Measurements from ENCODE around the gene GLCCI1. TPM values are rescaled to one million over a fixed set of nuclear protein-coding genes. Genes with fewer than 3 reads are reported as not detected.

GLCCI1 gene
- total RNA-seq, 4 donors from 2014 or later = 1.5 to 9.9 (median 5.6) TPM

DNA sequence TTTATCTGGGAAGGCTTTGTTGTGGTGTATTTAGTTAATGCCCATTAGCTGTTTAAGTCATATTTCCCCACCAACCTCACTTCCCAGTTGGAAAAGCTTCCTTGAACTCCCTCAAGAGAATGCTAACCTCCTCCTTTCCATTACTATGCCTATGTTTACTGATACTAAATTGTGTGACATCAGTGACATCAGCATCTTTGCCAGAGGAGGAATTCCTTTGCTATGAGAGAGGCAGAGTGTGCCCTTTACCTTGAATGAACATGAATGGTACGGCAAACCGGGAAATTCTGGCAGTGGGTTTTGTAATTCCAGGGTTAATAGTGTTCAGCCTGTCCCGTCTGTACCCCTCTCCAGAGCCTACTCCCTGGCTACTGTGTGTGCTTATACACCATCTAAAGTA lies 22.1 kb upstream of the GLCCI1 start:
- 92 to 97% methylated on average over 3 of the region's 3 CpGs for WGBS, 2 donors
- no peak for TF ChIP-seq POLR2A (IDR thresholded peaks at IDR 0.05)
- TF ChIP-seq, protein P1, sequence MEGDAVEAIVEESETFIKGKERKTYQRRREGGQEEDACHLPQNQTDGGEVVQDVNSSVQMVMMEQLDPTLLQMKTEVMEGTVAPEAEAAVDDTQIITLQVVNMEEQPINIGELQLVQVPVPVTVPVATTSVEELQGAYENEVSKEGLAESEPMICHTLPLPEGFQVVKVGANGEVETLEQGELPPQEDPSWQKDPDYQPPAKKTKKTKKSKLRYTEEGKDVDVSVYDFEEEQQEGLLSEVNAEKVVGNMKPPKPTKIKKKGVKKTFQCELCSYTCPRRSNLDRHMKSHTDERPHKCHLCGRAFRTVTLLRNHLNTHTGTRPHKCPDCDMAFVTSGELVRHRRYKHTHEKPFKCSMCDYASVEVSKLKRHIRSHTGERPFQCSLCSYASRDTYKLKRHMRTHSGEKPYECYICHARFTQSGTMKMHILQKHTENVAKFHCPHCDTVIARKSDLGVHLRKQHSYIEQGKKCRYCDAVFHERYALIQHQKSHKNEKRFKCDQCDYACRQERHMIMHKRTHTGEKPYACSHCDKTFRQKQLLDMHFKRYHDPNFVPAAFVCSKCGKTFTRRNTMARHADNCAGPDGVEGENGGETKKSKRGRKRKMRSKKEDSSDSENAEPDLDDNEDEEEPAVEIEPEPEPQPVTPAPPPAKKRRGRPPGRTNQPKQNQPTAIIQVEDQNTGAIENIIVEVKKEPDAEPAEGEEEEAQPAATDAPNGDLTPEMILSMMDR (IDR thresholded peaks at IDR 0.05) = no peak
- no peaks in the 10 kb centered on the region for H3K4me1 ChIP-seq
- H3K27me3 ChIP-seq = no peaks in the 10 kb centered on the region
- intact Hi-C loops (cut with DNase I) = no loop called here
- H3K27ac ChIP-seq = no peak overlapping the region
- H3K36me3 ChIP-seq = no peaks in the 10 kb centered on the region
- DNase-seq = no peak
- no peaks in the 10 kb centered on the region for H3K9me3 ChIP-seq
- H3K4me3 ChIP-seq = no peak overlapping the region

DNA sequence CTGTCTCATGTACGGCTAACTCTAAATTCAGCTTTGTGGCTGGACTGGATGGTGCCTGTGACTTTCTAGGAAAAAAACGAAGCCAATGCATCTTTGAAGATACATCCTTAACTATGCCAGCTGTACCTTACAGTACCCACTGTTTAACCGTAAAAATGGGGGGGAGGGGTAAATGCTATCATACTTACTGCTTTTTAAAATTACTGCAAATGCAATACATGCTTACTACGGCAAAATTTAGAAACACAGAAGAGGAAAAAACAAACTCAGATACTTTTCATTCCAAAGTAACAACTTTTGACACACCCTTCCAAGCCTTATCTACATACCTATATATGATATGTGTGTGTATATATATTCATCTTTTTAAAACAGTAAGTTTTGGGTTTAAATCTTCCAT lies 20.4 kb upstream of the GLCCI1 start:
- TF ChIP-seq, protein P1 (IDR thresholded peaks at IDR 0.05) = no peak
- no peak for TF ChIP-seq POLR2A (IDR thresholded peaks at IDR 0.05)
- no peaks in the 10 kb centered on the region for H3K36me3 ChIP-seq
- 91 to 97% methylated on average over 4 of the region's 4 CpGs for WGBS, 2 donors
- H3K9me3 ChIP-seq = no peaks in the 10 kb centered on the region
- no peak for DNase-seq
- H3K27me3 ChIP-seq = no peaks in the 10 kb centered on the region
- no peak overlapping the region for H3K4me3 ChIP-seq
- no peaks in the 10 kb centered on the region for H3K4me1 ChIP-seq
- intact Hi-C loops (cut with DNase I) = no loop called here
- H3K27ac ChIP-seq = no peak overlapping the region

DNA sequence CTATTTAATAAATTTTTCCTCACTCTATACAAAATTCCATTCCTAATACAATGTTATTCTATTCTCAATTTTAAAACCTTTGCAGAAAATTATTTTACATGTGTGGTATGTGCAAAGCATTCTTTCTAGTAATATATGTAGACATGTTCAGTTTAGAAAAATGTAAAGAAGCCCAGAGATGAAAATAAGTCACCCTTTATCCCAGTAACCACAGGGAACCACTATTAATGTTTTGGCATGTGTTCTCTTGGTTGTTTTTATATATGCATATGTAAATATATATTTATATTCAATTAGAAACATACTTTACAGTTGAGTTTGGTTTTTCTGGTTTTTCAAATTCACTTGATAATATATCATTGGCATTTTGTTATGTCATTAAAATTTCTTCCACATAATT lies 14.8 kb upstream of the GLCCI1 start:
- H3K27me3 ChIP-seq = no peaks in the 10 kb centered on the region
- no peaks in the 10 kb centered on the region for H3K36me3 ChIP-seq
- H3K4me3 ChIP-seq = no peak overlapping the region
- TF ChIP-seq, protein P1 (IDR thresholded peaks at IDR 0.05) = no peak
- TF ChIP-seq POLR2A (IDR thresholded peaks at IDR 0.05) = no peak
- H3K27ac ChIP-seq = no peak overlapping the region
- intact Hi-C loops (cut with DNase I) = no loop called here
- no peaks in the 10 kb centered on the region for H3K9me3 ChIP-seq
- H3K4me1 ChIP-seq = peaks cover 0 to 9% (median 0%) of the 10 kb centered on the region in 3 donors
- no peak for DNase-seq

DNA sequence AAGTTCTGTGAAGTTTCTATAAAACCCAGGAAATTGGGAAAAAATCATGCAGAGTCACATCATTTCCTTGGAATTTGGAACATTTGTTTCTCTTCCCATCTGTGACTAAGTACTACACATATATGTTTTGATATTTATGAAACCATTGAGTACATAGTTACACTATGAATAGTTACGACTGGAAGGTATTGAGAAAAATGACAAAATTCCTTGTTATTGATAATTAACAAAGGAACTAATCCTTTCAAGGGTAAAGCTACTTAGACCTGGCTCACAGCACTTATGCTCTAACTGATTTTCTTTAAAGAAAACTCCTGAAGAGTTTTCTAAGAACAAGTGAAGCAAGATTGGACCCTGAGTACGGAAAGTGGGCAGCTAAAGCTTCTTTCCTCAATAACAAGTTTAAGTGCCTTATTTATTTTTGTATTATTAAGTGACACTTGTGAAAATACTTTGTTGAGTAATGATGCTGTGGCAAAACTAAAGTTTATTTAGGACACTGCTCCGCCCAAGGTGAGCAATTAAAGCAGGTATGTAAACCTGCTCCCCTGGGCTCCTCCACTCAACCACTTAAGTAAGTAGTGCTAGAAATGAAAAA lies 12.0 kb upstream of the GLCCI1 start:
- DNase-seq = no peak

DNA sequence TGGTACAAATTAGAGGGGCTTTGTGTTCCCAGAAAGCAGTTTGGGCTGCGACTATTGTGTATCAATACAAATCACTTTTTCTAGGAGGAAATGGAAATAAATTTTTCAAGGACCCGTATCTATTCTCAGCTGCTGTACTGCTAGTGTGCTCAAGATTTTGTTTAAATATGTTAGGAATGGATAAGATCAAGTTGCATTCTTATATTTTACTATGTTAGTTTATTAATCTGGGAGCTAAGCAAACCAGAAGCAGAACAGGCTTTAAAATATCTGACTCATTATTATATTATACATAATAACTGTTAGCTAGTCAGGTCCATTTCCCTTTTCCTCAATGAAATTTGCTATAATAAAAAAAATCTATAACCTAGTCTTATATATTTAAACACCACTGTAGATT lies 11.1 kb upstream of the GLCCI1 start:
- Histone ChIP-seq H3K27ac (no peak overlapping the region), H3K4me3 (no peak overlapping the region), H3K27me3 (no peaks in the 10 kb centered on the region), H3K36me3 (no peaks in the 10 kb centered on the region), H3K4me1 (peaks cover 0 to 9% (median 0%) of the 10 kb centered on the region in 3 donors), H3K9me3 (no peaks in the 10 kb centered on the region)
- TF ChIP-seq, protein P1 (IDR thresholded peaks at IDR 0.05) = no peak
- TF ChIP-seq POLR2A (IDR thresholded peaks at IDR 0.05) = no peak
- 92 to 97% methylated on average over 2 of the region's 2 CpGs for WGBS, 2 donors
- DNase-seq = no peak
- intact Hi-C loops (cut with DNase I) = no loop called here

More for the DNA sequence above, 12.0 kb upstream of the GLCCI1 start:
- Histone ChIP-seq H3K4me3 (no peak overlapping the region), H3K4me1 (peaks cover 0 to 9% (median 0%) of the 10 kb centered on the region in 3 donors), H3K36me3 (no peaks in the 10 kb centered on the region), H3K27me3 (no peaks in the 10 kb centered on the region), H3K27ac (peak overlapping the region in 1 of 4 donors; percentile 33), H3K9me3 (no peaks in the 10 kb centered on the region)
- intact Hi-C loops (cut with DNase I) = no loop called here
- no peak for TF ChIP-seq POLR2A (IDR thresholded peaks at IDR 0.05)
- TF ChIP-seq, protein P1 (IDR thresholded peaks at IDR 0.05) = no peak
- WGBS, 2 donors = 60 to 78% methylated on average over 3 of the region's 3 CpGs

All from esophagus squamous epithelium (tissue), 5 donors.